ENCODE results near the gene MDFIC2. TPM values are rescaled to one million over a fixed set of nuclear protein-coding genes. Genes with fewer than 3 reads are reported as not detected.
"Not testable (repeated sequence)": the region's sequence is repeated elsewhere in the genome, so short reads cannot be mapped to it uniquely, and the experiment has no call there.

The MDFIC2 gene
- total and polyA plus RNA-seq, 2 donors (not counting 3 experiments of a cell fraction or from before 2014, with no cell fraction given), result not detected

- Histone ChIP-seq H3K27me3 (ENCODE audit: control insufficient read depth in 2 of 2, insufficient read depth in 2 of 2, low read length in 2 of 2) (no peaks in the 10 kb centered on the region), H3K4me1 (ENCODE audit: control insufficient read depth, extremely low read depth, insufficient read depth, low read length) (no peaks in the 10 kb centered on the region), H2AFZ (ENCODE audit: low read depth, low read length) (no peak overlapping the region), H3K9me1 (replicated peaks; ENCODE audit: control insufficient read depth, extremely low read depth, insufficient read depth, low read length) (no peaks in the 10 kb centered on the region), H3K9ac (replicated peaks; ENCODE audit: extremely low read depth, insufficient read depth, low read length) (no peak overlapping the region), H3K9me3 (replicated peaks; ENCODE audit: control insufficient read depth, insufficient read depth, low read length) (no peaks in the 10 kb centered on the region), H3K27ac (ENCODE audit: insufficient read depth, low read depth, low read length) (no peak overlapping the region), H3K4me2 (ENCODE audit: insufficient read depth, low read length) (no peak overlapping the region), H4K20me1 (replicated peaks; ENCODE audit: control insufficient read depth, extremely low read depth, insufficient read depth, low read length) (no peaks in the 10 kb centered on the region), H3K4me3 (replicated peaks in 1 of 3; ENCODE audit: insufficient read depth in 1 of 3, low read depth in 1 of 3, low read length in 3 of 3) (no peak overlapping the region), H3K79me2 (ENCODE audit: control insufficient read depth, insufficient read depth, low read length) (no peaks in the 10 kb centered on the region), H3K36me3 (ENCODE audit: control insufficient read depth in 2 of 2, extremely low read depth in 1 of 2, insufficient read depth in 2 of 2, low read length in 2 of 2) (no peaks in the 10 kb centered on the region)
- FAIRE-seq (no peak), DNase-seq (ENCODE audit: low read depth, low spot score) (no peak)
- dilution Hi-C loops (cut with MboI; ENCODE audit: extremely low pct_ligation_motif_present, low sequenced_read_pairs), result no loop called here
- no TSS peak for BruUV-seq (replicated peaks)
- ChIA-PET CTCF (interaction anchor here (1.4 kb wide), 1 partner anchor 170 kb away, joined by 4 read pairs; no protein-coding TSS in a partner anchor), POLR2A (no interaction called here)
- intact Hi-C loops (cut with micrococcal nuclease), result no loop called here
- TF ChIP-seq FOS (IDR thresholded peaks at IDR 0.05; ENCODE audit: borderline replicate concordance, insufficient read depth, low read length) (no peak), MYC (IDR thresholded peaks at IDR 0.05; ENCODE audit: low read depth, low read length) (no peak), GATA2 (IDR thresholded peaks at IDR 0.05; ENCODE audit: insufficient read depth, insufficient read length, low read depth, low read length) (no peak), JUN (IDR thresholded peaks at IDR 0.05; ENCODE audit: borderline replicate concordance, insufficient read depth, insufficient read length, low read depth) (no peak), POLR2A (IDR thresholded peaks at IDR 0.05; ENCODE audit: low read depth, low read length) (no peak), MAX (IDR thresholded peaks at IDR 0.05; ENCODE audit: insufficient read depth, insufficient read length) (no peak), EZH2 (IDR thresholded peaks at IDR 0.05; ENCODE audit: borderline replicate concordance, low read depth, low read length, severe bottlenecking) (no peak), POLR2AphosphoS5 (IDR thresholded peaks at IDR 0.05; ENCODE audit: insufficient read depth, low read depth, low read length) (no peak)
- TF ChIP-seq, protein P1, sequence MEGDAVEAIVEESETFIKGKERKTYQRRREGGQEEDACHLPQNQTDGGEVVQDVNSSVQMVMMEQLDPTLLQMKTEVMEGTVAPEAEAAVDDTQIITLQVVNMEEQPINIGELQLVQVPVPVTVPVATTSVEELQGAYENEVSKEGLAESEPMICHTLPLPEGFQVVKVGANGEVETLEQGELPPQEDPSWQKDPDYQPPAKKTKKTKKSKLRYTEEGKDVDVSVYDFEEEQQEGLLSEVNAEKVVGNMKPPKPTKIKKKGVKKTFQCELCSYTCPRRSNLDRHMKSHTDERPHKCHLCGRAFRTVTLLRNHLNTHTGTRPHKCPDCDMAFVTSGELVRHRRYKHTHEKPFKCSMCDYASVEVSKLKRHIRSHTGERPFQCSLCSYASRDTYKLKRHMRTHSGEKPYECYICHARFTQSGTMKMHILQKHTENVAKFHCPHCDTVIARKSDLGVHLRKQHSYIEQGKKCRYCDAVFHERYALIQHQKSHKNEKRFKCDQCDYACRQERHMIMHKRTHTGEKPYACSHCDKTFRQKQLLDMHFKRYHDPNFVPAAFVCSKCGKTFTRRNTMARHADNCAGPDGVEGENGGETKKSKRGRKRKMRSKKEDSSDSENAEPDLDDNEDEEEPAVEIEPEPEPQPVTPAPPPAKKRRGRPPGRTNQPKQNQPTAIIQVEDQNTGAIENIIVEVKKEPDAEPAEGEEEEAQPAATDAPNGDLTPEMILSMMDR (IDR thresholded peaks at IDR 0.05; ENCODE audit: extremely low read depth in 1 of 2, insufficient read depth in 1 of 2, low read depth in 1 of 2, low read length in 2 of 2), result no peak
Measured at GRCh38 chr3:70291097-70291482, 21.3 kb downstream of the MDFIC2 start.

DNA sequence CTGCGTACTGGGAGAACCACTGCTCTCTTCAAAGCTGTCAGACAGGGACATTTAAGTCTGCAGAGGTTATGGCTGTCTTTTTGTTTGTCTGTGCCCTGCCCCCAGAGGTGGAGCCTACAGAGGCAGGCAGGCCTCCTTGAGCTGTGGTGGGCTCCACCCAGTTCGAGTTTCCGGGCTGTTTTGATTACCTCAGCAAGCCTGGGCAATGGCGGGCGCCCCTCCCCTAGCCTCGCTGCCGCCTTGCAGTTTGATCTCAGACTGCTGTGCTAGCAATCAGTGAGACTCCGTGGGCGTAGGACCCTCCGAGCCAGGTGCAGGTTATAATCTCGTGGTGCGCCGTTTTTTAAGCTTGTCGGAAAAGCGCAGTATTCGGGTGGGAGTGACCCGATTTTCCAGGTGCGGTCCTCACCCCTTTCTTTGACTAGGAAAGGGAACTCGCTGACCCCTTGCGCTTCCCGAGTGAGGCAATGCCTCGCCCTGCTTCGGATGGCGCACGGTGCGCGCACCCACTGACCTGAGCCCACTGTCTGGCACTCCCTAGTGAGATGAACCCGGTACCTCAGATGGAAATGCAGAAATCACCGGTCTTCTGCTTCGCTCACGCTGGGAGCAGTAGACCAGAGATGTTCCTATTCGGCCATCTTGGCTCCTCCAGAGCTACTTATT is 21.9 kb downstream of the MDFIC2 start:
- DNase-seq (ENCODE audit: low read depth, low spot score); H3K27ac ChIP-seq (ENCODE audit: insufficient read depth, low read depth, low read length); H3K4me3 ChIP-seq (replicated peaks in 1 of 3; ENCODE audit: insufficient read depth in 1 of 3, low read depth in 1 of 3, low read length in 3 of 3); H3K9me1 ChIP-seq (replicated peaks; ENCODE audit: control insufficient read depth, extremely low read depth, insufficient read depth, low read length); dilution Hi-C loops (cut with MboI; ENCODE audit: extremely low pct_ligation_motif_present, low sequenced_read_pairs); H3K4me2 ChIP-seq (ENCODE audit: insufficient read depth, low read length); H3K36me3 ChIP-seq (ENCODE audit: control insufficient read depth in 2 of 2, extremely low read depth in 1 of 2, insufficient read depth in 2 of 2, low read length in 2 of 2); intact Hi-C loops (cut with micrococcal nuclease); H3K9ac ChIP-seq (replicated peaks; ENCODE audit: extremely low read depth, insufficient read depth, low read length); H3K27me3 ChIP-seq (ENCODE audit: control insufficient read depth in 2 of 2, insufficient read depth in 2 of 2, low read length in 2 of 2); POLR2A ChIA-PET; H3K4me1 ChIP-seq (ENCODE audit: control insufficient read depth, extremely low read depth, insufficient read depth, low read length); H2AFZ ChIP-seq (ENCODE audit: low read depth, low read length); FAIRE-seq; H3K79me2 ChIP-seq (ENCODE audit: control insufficient read depth, insufficient read depth, low read length); BruUV-seq (replicated peaks); H4K20me1 ChIP-seq (replicated peaks; ENCODE audit: control insufficient read depth, extremely low read depth, insufficient read depth, low read length); H3K9me3 ChIP-seq (replicated peaks; ENCODE audit: control insufficient read depth, insufficient read depth, low read length): not testable (repeated sequence)
- CTCF ChIA-PET, result interaction anchor here (1.4 kb wide), 1 partner anchor 170 kb away, joined by 4 read pairs; no protein-coding TSS in a partner anchor
